Upper lobe of left lung (tissue), 4 donors: ENCODE measurements around the gene ENOX1.

Experiments used
- CTCF ChIP-seq, 6 experiments: fragments of 450-650 bp in 4 of 6; fragments of 200-600 bp in 2 of 6; sonication (generic) in 2 of 6; IDR thresholded peaks; one replicate each; pipeline ENCODE4 v1.5.1; 2016 to 2019; ENCODE audit warnings: antibody characterized with exemption in 6 of 6
- POLR2A ChIP-seq, 4 donors: fragments of 450-650 bp; IDR thresholded peaks; one replicate each; pipeline ENCODE4 v1.5.1; 2016 to 2017; ENCODE audit warnings: antibody characterized with exemption in 4 of 4, mild to moderate bottlenecking in 2 of 4

GRCh38 chr13:43544011-43544410 lies 242.8 kb downstream of the ENOX1 start:
- TF ChIP-seq POLR2A (IDR thresholded peaks at IDR 0.05) (no peak), CTCF (IDR thresholded peaks at IDR 0.05) (no peak)
